ENCODE data around the gene C1orf198. TPM values are rescaled to one million over a fixed set of nuclear protein-coding genes. Genes with fewer than 3 reads are reported as not detected.

Gene C1orf198
- total and polyA plus RNA-seq, 2 of the 4 experiments (the other 2 are of a cell fraction), result 67.4 to 76.2 TPM

DNA sequence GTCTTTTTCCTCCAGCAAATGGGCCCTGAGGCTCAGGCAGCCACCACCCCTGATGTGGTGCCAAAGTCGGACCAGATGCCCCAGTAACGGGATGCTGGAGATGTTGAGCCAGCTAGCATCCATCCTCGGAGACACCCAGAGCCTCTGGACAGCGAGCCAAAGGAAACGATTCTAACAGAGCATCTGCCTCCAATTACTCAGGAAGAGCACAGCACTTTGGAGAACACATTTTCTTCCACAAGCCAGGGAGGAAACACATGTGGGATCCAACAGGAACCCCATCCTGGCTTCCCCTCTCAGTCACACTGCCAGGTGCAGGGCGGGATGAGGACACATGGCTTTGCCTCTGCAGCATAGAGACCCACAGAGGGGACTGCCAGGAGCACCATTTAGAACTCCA lies 44.9 kb downstream of the C1orf198 start:
- dilution Hi-C loops (cut with HindIII; ENCODE audit: low sequenced_read_pairs, unreplicated experiment), result no loop called here
- no TSS peak for BruUV-seq (replicated peaks)

More for the DNA sequence above, 44.9 kb downstream of the C1orf198 start:
- WGBS, 2 experiments (ENCODE audit: extremely low coverage in 2 of 2, insufficient read length in 1 of 2), result no CpG with 5 or more reads among the region's 6 CpGs
- Histone ChIP-seq H3K4me3 (ENCODE audit: insufficient read depth, low read depth, low read length) (no peak overlapping the region), H3K14ac (replicated peaks; ENCODE audit: low read depth, low read length) (no peak overlapping the region), H4K5ac (ENCODE audit: low read depth, low read length) (no peak overlapping the region), H2BK5ac (ENCODE audit: low read depth, low read length, poor library complexity, severe bottlenecking) (no peak overlapping the region), H3K56ac (ENCODE audit: extremely low read depth, insufficient read depth, low read length) (no peak overlapping the region), H4K20me1 (ENCODE audit: insufficient read depth, low read length) (peaks cover 5% of the 10 kb centered on the region; the same call in 1 of the 2 replicates), H3K9me1 (ENCODE audit: insufficient read depth, low read length) (peaks cover 26% of the 10 kb centered on the region; the same call in 1 of the 2 replicates), H3K23ac (ENCODE audit: low read depth, low read length) (no peak overlapping the region), H3K18ac (ENCODE audit: low read depth, low read length) (no peak overlapping the region), H3K36me3 (ENCODE audit: control insufficient read depth, insufficient read depth, low read length) (no peaks in the 10 kb centered on the region), H2AK5ac (ENCODE audit: low read depth, low read length) (no peak overlapping the region), H2BK20ac (ENCODE audit: low read depth, low read length) (no peak overlapping the region), H3K9me3 (ENCODE audit: control insufficient read depth, insufficient read depth, low read length) (no peaks in the 10 kb centered on the region), H3K9ac (ENCODE audit: low read depth, low read length) (no peak overlapping the region), H3K27ac (ENCODE audit: insufficient read depth, low read length) (no peak overlapping the region), H2AFZ (replicated peaks; ENCODE audit: low read length, poor library complexity) (no peak overlapping the region), H3K4me1 (ENCODE audit: control insufficient read depth, insufficient read depth, low read length) (peaks cover 24% of the 10 kb centered on the region), H3K27me3 (ENCODE audit: control insufficient read depth, insufficient read depth, low read length) (no peaks in the 10 kb centered on the region), H2BK15ac (ENCODE audit: low read depth, low read length) (peak overlapping the region; percentile 24; the same call in 1 of the 3 replicates), H4K8ac (ENCODE audit: low read depth in 2 of 2, low read length in 2 of 2) (no peak overlapping the region), H3K4ac (ENCODE audit: low read depth, low read length) (0 out of 2 replicates have a peak overlapping the region, but pooled peaks have one; percentile 8), H3K79me1 (ENCODE audit: low read depth in 1 of 2, low read length in 2 of 2) (no peaks in the 10 kb centered on the region; a peak in 1 of 4 replicates), H3K4me2 (ENCODE audit: low read depth, low read length) (no peak overlapping the region), H2AK9ac (replicated peaks; ENCODE audit: low read depth, low read length, poor library complexity) (no peak overlapping the region), H4K91ac (ENCODE audit: insufficient read depth, low read depth, low read length) (no peak overlapping the region), H2BK120ac (ENCODE audit: low read depth, low read length) (no peak overlapping the region)
- intact Hi-C loops (cut with micrococcal nuclease), result no loop called here
- ATAC-seq (ENCODE audit: low read depth) (no peak), DNase-seq (no peak)
- CTCF ChIA-PET, result no interaction called here
- TF ChIP-seq MXI1 (IDR thresholded peaks at IDR 0.05; ENCODE audit: borderline replicate concordance, low read depth, low read length) (no peak), RFX5 (IDR thresholded peaks at IDR 0.05; ENCODE audit: low read depth, low read length) (no peak), FOS (IDR thresholded peaks at IDR 0.05; ENCODE audit: low read depth, low read length) (no peak), MAZ (IDR thresholded peaks at IDR 0.05; ENCODE audit: borderline replicate concordance, low read depth, low read length) (no peak), BHLHE40 (IDR thresholded peaks at IDR 0.05; ENCODE audit: low read depth, low read length) (no peak), RCOR1 (IDR thresholded peaks at IDR 0.05; ENCODE audit: insufficient replicate concordance, low read length) (no peak), CHD1 (IDR thresholded peaks at IDR 0.05; ENCODE audit: low read depth, low read length) (no peak), RAD21 (IDR thresholded peaks at IDR 0.05; ENCODE audit: low read length) (no peak), CTCF (conservative IDR thresholded peaks at IDR 0.05; ENCODE audit: low read depth, low read length) (no peak)
- TF ChIP-seq, protein P1, sequence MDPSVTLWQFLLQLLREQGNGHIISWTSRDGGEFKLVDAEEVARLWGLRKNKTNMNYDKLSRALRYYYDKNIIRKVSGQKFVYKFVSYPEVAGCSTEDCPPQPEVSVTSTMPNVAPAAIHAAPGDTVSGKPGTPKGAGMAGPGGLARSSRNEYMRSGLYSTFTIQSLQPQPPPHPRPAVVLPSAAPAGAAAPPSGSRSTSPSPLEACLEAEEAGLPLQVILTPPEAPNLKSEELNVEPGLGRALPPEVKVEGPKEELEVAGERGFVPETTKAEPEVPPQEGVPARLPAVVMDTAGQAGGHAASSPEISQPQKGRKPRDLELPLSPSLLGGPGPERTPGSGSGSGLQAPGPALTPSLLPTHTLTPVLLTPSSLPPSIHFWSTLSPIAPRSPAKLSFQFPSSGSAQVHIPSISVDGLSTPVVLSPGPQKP (IDR thresholded peaks at IDR 0.05; ENCODE audit: borderline replicate concordance, low read depth, low read length), result no peak
- TF ChIP-seq, protein P2, sequence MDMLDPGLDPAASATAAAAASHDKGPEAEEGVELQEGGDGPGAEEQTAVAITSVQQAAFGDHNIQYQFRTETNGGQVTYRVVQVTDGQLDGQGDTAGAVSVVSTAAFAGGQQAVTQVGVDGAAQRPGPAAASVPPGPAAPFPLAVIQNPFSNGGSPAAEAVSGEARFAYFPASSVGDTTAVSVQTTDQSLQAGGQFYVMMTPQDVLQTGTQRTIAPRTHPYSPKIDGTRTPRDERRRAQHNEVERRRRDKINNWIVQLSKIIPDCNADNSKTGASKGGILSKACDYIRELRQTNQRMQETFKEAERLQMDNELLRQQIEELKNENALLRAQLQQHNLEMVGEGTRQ (IDR thresholded peaks at IDR 0.05; ENCODE audit: low read depth, low read length), result no peak
- POLR2A ChIA-PET (ENCODE audit: unreplicated experiment), result no interaction called here
- in situ Hi-C loops (cut with MboI; ENCODE audit: low sequenced_read_pairs), result no loop called here

Measured in IMR-90 (cell line).